Brain microvascular endothelial cell (primary cell): Measurements from ENCODE around the gene DOCK9.
"Not testable (repeated sequence)": the region's sequence is repeated elsewhere in the genome, so short reads cannot be mapped to it uniquely, and the experiment has no call there.

Experiments
- DNase-seq: peaks from one replicate; pipeline ENCODE4 v3.0.0-alpha.2; 2020
- H3K27ac ChIP-seq: fragments of 250-450 bp; sonication (Bioruptor Pico); 2 replicates; pipeline ENCODE4 v1.5.1; 2020; ENCODE audit warnings: mild to moderate bottlenecking, moderate library complexity
- H3K27me3 ChIP-seq: fragments of 250-450 bp; sonication (Bioruptor Pico); replicated peaks from 2 replicates; pipeline ENCODE4 v1.5.1; 2020; ENCODE audit warnings: mild to moderate bottlenecking
- H3K36me3 ChIP-seq: fragments of 250-450 bp; sonication (Bioruptor Pico); replicated peaks from 2 replicates; pipeline ENCODE4 v1.5.1; 2020; ENCODE audit warnings: mild to moderate bottlenecking
- H3K4me3 ChIP-seq: 2 replicates; pipeline ENCODE4 v1.5.1; 2011; ENCODE audit warnings: low read depth, mild to moderate bottlenecking, control low read depth, low read length, moderate library complexity
- in situ Hi-C: cut with HindIII; loops from 2 replicates; pipeline ENCODE4 v1.10.0; 2017; ENCODE audit warnings: low sequenced_read_pairs, low pct_ligation_motif_present
- TF ChIP-seq, protein P1 (sequence below): IDR thresholded peaks from 2 replicates; pipeline ENCODE4 v1.5.1; 2011; ENCODE audit warnings: low read depth, mild to moderate bottlenecking, moderate library complexity, low read length, control low read depth, inconsistent platforms; ENCODE audit errors: missing control alignments

DOCK9 gene

DNA sequence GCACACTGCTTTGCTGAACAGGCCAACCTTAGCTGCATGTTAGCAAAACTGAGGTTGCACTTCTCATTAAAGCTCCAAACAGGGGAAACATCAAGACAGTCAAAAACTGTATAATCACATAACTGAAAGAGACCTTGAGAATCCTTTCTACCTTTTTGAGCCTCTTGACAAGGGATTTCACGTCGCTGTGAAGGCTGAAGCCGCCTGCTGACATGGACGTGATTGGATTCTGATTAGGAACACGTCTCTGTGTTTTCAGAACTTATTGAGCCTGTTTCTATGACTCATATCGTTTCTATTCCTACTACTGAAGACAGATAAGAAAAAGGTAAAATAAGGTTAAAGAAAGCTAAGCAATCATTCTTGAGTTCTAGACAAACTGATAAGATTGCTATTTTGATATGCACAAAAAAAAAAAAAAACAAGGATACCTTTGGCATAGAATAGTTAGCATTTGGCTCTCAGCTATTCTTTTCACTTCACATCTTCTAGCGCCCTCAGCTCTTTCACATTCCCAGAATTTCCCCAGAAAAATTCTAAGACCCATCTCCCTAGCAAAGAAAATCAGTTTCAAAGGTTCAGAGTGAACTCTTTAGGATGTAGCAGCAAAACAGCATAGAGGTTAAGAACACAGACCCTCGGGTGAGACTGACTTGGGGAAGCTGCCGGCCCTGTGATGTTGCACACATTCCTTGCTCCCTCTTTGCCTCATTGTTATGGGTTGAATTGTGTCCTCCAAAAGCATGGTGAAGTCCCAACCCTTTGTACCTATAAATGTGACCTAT lies 81.6 kb downstream of the DOCK9 start:
- Histone ChIP-seq H3K4me3 (no peak overlapping the region), H3K36me3 (peaks cover 6% of the 10 kb centered on the region), H3K27ac (no peak overlapping the region), H3K27me3 (no peaks in the 10 kb centered on the region)
- in situ Hi-C loops, result no loop called here
- TF ChIP-seq, protein P1, sequence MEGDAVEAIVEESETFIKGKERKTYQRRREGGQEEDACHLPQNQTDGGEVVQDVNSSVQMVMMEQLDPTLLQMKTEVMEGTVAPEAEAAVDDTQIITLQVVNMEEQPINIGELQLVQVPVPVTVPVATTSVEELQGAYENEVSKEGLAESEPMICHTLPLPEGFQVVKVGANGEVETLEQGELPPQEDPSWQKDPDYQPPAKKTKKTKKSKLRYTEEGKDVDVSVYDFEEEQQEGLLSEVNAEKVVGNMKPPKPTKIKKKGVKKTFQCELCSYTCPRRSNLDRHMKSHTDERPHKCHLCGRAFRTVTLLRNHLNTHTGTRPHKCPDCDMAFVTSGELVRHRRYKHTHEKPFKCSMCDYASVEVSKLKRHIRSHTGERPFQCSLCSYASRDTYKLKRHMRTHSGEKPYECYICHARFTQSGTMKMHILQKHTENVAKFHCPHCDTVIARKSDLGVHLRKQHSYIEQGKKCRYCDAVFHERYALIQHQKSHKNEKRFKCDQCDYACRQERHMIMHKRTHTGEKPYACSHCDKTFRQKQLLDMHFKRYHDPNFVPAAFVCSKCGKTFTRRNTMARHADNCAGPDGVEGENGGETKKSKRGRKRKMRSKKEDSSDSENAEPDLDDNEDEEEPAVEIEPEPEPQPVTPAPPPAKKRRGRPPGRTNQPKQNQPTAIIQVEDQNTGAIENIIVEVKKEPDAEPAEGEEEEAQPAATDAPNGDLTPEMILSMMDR, result no peak
- no peak for DNase-seq

DNA sequence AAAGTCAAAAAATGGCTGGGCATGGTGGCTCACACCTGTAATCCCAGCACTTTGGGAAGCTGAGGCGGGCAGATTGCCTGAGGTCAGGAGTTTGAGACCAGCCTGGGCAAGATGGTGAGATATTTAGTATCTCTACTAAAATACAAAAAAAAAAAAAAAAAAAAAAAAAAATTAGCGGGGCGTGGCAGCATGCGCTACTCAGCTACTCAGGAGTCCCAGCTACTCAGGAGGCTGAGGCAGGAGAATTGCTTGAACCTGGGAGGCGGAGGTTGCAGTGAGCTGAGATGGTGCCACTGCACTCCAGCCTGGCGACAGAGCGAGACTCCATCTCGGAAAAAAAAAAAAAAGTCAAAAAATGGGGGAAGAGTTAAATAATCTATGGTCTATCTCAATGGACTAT lies 83.0 kb downstream of the DOCK9 start:
- H3K27me3 ChIP-seq, H3K4me3 ChIP-seq, DNase-seq, H3K27ac ChIP-seq, H3K36me3 ChIP-seq, in situ Hi-C loops: not testable (repeated sequence)

DNA sequence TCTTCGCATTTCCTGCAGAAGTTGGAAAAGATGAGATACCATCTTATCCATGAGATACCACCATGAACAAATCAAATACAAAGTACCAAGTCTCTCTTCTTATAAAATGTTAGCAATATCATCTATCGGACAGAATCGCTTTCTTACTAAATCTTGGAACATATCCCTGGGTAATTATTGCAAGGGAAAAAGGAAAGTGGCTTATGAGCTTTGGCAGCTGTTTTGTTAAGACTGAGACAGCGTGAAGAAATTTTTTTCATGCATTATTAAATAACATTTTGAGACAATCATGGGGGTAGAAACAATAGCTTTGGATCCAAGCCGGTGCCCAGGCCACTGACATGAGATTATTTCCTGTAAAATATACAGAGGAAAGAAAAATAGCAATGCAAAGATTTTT lies 84.5 kb downstream of the DOCK9 start:
- H3K4me3 ChIP-seq, result no peak overlapping the region
- H3K27me3 ChIP-seq, result no peaks in the 10 kb centered on the region
- DNase-seq, result no peak
- in situ Hi-C loops, result no loop called here
- TF ChIP-seq, protein P1, result no peak
- peaks cover under 1% of the 10 kb centered on the region for H3K36me3 ChIP-seq
- H3K27ac ChIP-seq, result no peak overlapping the region

DNA sequence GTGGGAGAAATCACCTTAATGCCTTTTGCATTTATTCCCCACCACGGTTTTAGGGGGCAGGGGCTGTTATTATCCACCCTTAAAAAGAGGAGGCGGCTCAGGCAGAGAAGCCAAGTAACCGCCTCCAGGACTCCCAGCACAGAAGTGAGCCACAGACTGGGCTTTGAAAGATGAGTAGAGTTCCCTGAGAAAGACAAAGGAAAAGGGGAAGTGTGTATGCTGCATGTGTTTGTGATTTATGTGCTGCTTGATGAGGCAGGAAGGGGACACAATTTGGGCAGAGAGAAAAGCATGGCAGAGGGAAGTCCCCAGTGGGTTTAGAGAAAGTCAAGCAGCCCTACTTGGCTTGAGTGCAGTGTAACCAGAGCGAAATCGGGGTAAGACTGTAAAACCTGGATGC lies 85.0 kb downstream of the DOCK9 start:
- in situ Hi-C loops, result no loop called here
- H3K27me3 ChIP-seq, result no peaks in the 10 kb centered on the region
- DNase-seq, result no peak
- no peak overlapping the region for H3K27ac ChIP-seq
- no peak overlapping the region for H3K4me3 ChIP-seq
- H3K36me3 ChIP-seq, result peaks cover 3% of the 10 kb centered on the region
- TF ChIP-seq, protein P1, result no peak

DNA sequence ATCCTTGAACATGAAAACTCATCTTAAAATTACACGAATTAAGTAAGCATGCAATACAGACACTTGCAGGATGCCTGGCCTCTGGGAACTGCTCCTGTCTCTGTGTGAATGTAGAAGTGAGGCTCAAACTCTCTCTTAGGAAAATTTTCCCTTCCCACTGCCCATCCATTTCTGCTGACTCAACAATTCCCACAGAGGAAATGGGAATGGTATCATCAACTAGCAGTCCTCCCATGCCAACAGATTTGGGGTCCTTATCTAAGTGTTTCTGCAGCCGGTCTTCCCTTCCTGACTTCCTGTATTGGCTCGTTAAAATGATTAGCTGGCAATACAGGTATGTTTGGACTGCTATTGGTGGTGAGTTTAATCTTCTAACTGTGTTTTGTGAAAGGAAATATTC lies 85.8 kb downstream of the DOCK9 start:
- Histone ChIP-seq H3K36me3 (peaks cover 3% of the 10 kb centered on the region), H3K27ac (no peak overlapping the region), H3K4me3 (no peak overlapping the region), H3K27me3 (no peaks in the 10 kb centered on the region)
- in situ Hi-C loops, result no loop called here
- no peak for DNase-seq
- TF ChIP-seq, protein P1, result no peak

DNA sequence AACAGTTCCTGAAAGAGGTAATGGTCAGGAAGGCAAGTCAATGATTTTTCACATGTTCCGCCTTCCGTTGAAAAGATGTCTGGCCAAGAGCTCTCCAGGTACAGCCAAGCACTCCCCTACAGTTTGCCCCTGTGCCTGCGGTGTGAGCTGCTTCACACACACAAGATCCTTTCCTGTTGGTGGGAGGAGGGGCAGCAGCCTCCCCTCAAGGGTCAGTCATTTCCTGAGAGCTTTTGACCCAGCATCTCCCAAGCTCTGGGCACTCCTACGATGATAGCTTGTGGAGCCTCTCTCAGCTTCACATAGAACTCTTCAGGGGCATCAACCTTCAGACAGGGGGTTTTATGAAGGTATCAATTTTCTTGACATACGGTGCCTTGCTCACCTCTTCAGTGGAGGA lies 86.9 kb downstream of the DOCK9 start:
- H3K27ac ChIP-seq, result no peak overlapping the region
- in situ Hi-C loops, result no loop called here
- no peak for DNase-seq
- H3K36me3 ChIP-seq, result peaks cover 3% of the 10 kb centered on the region
- no peaks in the 10 kb centered on the region for H3K27me3 ChIP-seq
- H3K4me3 ChIP-seq, result no peak overlapping the region
- TF ChIP-seq, protein P1, result no peak
